Heart left ventricle (tissue), 13 donors: ENCODE results near the gene TMEM8B.

Source experiments
- POLR2A ChIP-seq, 2 donors: fragments of 450-650 bp; IDR thresholded peaks; one replicate each; pipeline ENCODE4 v1.6.1; 2017; ENCODE audit warnings: antibody characterized with exemption in 2 of 2, mild to moderate bottlenecking in 2 of 2, moderate library complexity in 2 of 2
- TF ChIP-seq, protein P1 (sequence below), 12 donors: fragments of 200-600 bp; sonication (generic) in 4 of 12; IDR thresholded peaks; one replicate each; pipeline versions ENCODE4 v1.5.0 to v1.8.0; 2018 to 2022; ENCODE audit warnings: antibody characterized with exemption in 12 of 12, mild to moderate bottlenecking in 5 of 12
- donor health status: ischemic (EF 13 %, LVEDD 7.1; RV severe dilation, severe dysfunction).
- donor health status: DM: no; HTN: yes; CAD: no.
- donor health status: DM: no; HTN: no; CAD: no.
- donor health status: ischemic (EF 25% LVEDD 6.9; RV normal size, moderate dysfunction).
- donor health status: ischemic (EF 25% LVEDD 5.7; RV mildly dilated, moderate dysfunction).
- donor health status: ischemic (EF 35%, LVEDD 5.7; RV mildly dilated, moderate dysfunction).
- donor health status: nonischemic (EF 11% LVEDD 7.7; RV severe dilation, severe dysfunction).
- donor health status: DM: yes; HTN: yes; CAD: no.
- donor health status: PGD.
- donor health status: ischemic (EF 29% LVEDD 5.4; RV normal size, mild dysfunction).
- donor health status: nonischemic (EF 23%, LVEDD 6.1; RV moderate dilation, normal function).

DNA sequence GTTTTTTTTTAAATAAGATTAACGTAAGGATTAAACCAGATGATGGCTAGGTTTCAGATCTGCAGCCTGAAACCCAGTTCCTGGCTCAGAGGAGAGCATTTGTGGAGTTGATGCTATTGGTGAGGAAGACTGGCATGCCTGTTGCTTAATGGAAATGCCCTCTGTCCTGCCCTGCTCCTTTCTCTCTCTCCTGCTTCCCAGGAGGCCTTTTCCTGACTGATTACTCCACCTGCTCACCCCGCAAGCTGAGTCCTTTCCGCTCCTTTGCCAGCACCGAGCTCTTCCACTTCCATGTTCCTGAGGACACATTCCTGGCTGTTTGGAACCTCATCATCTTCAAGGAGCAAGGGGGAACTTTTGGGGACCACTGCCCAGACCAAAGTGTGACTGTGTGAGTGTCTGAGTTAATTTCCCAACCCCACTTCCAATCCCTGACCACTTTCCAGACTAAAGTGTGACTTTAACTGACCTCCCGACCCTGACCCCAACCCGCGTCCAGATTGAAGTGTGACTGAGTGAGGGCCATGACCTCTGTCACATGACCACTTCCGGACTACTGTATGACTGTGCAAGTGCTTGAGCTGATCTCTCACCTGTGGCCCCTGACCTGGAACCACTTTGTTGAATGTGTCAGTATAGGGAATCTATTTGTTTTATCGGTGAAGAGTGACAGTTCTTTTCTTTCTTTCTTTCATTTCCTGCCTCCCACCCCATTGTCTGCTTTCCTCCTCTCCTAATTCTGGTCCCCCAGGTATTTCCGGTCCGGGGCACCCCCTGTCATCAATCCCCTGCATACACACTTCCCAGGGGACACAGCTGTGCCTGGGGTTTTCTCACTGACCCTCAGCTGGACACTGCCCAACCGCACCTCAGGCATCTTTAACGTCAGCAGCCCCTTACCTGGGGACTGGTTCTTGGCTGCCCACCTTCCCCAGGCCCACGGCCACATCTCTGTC is 5.5 kb downstream of the TMEM8B start:
- TF ChIP-seq, protein P1, sequence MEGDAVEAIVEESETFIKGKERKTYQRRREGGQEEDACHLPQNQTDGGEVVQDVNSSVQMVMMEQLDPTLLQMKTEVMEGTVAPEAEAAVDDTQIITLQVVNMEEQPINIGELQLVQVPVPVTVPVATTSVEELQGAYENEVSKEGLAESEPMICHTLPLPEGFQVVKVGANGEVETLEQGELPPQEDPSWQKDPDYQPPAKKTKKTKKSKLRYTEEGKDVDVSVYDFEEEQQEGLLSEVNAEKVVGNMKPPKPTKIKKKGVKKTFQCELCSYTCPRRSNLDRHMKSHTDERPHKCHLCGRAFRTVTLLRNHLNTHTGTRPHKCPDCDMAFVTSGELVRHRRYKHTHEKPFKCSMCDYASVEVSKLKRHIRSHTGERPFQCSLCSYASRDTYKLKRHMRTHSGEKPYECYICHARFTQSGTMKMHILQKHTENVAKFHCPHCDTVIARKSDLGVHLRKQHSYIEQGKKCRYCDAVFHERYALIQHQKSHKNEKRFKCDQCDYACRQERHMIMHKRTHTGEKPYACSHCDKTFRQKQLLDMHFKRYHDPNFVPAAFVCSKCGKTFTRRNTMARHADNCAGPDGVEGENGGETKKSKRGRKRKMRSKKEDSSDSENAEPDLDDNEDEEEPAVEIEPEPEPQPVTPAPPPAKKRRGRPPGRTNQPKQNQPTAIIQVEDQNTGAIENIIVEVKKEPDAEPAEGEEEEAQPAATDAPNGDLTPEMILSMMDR (IDR thresholded peaks at IDR 0.05), result no peak
- TF ChIP-seq POLR2A (IDR thresholded peaks at IDR 0.05), result no peak
